Stimulated activated CD4-positive, alpha-beta T cell treated with anti-CD3 and anti-CD28 coated beads, Interleukin-12 subunit alpha, Interleukin-12 subunit beta, amount 100 ng/mL, for 24 hours (primary cell): ENCODE measurements around the gene SUMF2.
"Not testable (repeated sequence)": the region's sequence is repeated elsewhere in the genome, so short reads cannot be mapped to it uniquely, and the experiment has no call there.

Source experiments
- DNase-seq, 2 experiments: peaks; one replicate each; pipeline ENCODE4 v3.0.0-alpha.2; 2020; ENCODE audit warnings: low read depth in 2 of 2

Gene SUMF2

GRCh38 chr7:56062382-56062781 lies 1.7 kb upstream of the SUMF2 start:
- DNase-seq: no peak

GRCh38 chr7:56063500-56063881 lies 595 bp upstream of the SUMF2 start:
- no peak for DNase-seq

GRCh38 chr7:56066376-56066775 lies 2.3 kb downstream of the SUMF2 start:
- DNase-seq: not testable (repeated sequence)

- peak; percentile 27 to 50 for DNase-seq
Measured at GRCh38 chr7:56074371-56074791, 10.3 kb downstream of the SUMF2 start.

- DNase-seq: no peak
Measured at GRCh38 chr7:56077681-56078080, 13.6 kb downstream of the SUMF2 start.

- no peak for DNase-seq
Measured at GRCh38 chr7:56078196-56078595, 14.1 kb downstream of the SUMF2 start.

- DNase-seq: no peak
Measured at GRCh38 chr7:56079450-56080185, 15.5 kb downstream of the SUMF2 start.

GRCh38 chr7:56080726-56081435 lies 16.8 kb downstream of the SUMF2 start:
- not testable (repeated sequence) for DNase-seq

GRCh38 chr7:56081626-56082340 lies 17.7 kb downstream of the SUMF2 start:
- no peak for DNase-seq

GRCh38 chr7:56083150-56083785 lies 19.2 kb downstream of the SUMF2 start:
- DNase-seq: no peak

GRCh38 chr7:56086761-56087160 lies 22.7 kb downstream of the SUMF2 start:
- no peak for DNase-seq

GRCh38 chr7:56087445-56087844 lies 23.4 kb downstream of the SUMF2 start:
- DNase-seq: no peak

GRCh38 chr7:56091591-56091990 lies 27.5 kb downstream of the SUMF2 start:
- DNase-seq: no peak

GRCh38 chr7:56092388-56092787 lies 28.3 kb downstream of the SUMF2 start:
- not testable (repeated sequence) for DNase-seq

GRCh38 chr7:56092789-56093531 lies 28.9 kb downstream of the SUMF2 start, which contains the start of gene PHKG1:
TSS of gene PHKG1 (minus strand) at chr7:56092952. CDS start at chr7:56088941, 4,011 bp downstream.
- DNase-seq: no peak

GRCh38 chr7:56097700-56098099 lies 33.6 kb downstream of the SUMF2 start:
- DNase-seq: no peak

- not testable (repeated sequence) for DNase-seq
Measured at GRCh38 chr7:56098187-56099008, 34.3 kb downstream of the SUMF2 start.

GRCh38 chr7:56099653-56100052 lies 35.6 kb downstream of the SUMF2 start:
- DNase-seq: no peak

- DNase-seq: not testable (repeated sequence)
Measured at GRCh38 chr7:56104138-56104537, 40.1 kb downstream of the SUMF2 start.

- no peak for DNase-seq
Measured at GRCh38 chr7:56105508-56105907, 41.4 kb downstream of the SUMF2 start.
